HG03066 (cell line): Measurements from ENCODE around the gene FSCN2.

Experiments used
- ATAC-seq: cut with Tn5 transposase; IDR thresholded peaks from one replicate; pipeline ENCODE4 v1.9.1; 2021; ENCODE audit warnings: low read depth; ENCODE audit not compliant: unreplicated experiment

The FSCN2 gene

DNA sequence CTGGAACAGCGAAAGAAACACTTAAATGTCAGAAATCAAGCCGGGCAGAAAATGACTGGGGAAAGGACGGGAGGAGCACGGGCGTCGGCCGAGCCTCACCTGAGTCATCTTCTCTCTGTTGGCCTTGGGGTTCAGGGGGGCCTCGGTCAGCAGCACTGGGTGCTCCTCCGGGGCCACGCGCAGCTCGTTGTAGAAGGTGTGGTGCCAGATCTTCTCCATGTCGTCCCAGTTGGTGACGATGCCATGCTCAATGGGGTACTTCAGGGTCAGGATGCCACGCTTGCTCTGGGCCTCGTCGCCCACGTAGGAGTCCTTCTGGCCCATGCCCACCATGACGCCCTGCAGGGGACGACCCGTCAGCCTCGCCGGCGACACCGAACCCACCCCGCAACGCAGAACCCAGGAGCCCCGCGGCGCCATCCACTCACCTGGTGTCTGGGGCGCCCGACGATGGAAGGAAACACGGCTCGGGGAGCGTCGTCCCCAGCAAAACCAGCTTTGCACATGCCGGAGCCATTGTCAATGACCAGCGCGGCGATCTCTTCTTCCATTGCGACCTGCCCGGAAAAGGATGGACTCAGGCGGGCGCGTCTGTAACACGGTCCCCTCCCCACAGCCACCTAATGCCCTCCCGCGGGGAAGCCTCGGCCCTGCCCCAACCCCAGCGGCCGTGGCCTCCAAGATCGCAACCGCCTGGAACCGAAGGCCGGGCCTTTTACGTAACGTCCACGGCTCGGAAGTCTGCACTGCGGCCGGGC lies 16.2 kb upstream of the FSCN2 start:
- no peak for ATAC-seq

DNA sequence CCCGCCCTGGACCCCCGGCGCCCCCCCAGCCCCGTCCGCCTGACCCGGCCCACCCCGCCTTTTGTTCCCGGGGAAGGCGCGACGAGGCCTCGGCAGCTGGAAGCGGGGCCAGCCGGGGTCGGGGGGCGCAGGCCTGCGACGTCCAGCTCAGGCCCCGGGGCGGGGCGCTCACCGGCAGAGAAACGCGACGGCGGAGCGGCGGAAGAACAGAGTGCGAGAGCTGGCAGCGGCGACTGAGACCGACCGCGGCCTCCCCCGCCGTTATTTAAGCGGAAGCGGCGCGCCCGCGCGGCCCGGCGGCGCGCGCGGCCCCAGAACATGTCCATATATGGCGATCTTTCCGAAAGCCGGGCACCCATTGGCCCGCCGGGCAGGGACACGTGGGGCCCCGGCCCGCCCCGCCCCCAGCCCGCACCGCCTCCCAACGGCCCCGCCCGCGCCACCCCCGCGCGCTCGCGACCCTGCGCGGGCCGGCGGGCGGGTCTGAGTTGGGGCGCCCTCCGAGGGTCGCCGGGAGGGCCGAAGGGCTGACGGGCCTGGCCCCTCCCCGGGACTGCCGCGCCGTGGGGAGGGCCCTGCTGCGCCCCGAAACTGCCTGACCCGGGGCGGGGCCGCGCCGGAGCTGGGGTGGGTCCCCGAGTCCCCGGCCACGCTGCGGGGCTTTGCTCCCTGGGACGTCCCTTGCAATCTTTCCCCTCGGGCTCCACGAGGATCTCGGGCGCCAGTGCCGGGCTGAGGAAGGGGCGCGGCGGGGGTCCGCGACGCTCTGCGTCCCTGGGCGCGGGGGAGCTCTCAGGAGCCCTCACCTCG lies 15.4 kb upstream of the FSCN2 start, which contains the start of gene ACTG1:
ACTG1 (minus strand) TSS at position 238 of the 810 bp plus-strand sequence. CDS start 445 bp downstream, outside the sequence.
- peak; percentile 36 for ATAC-seq

DNA sequence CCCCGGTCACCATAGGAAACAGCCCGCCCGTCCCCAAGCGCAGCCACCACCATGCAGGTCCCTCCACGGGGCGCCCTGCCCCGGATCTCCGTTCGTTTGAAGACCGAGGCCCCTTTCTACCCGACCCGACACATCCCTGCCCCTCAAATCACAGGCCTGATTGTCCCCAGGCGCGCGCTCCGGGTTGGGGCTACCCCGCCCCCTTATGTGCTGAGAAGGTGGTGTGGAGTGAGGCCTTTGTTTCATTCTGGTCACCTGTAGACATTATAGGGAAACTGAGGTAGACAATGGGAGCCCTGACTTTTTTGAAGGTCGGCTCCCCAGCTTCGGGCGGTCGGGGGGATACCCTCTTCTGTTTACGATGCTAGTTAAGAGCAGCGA lies 14.8 kb upstream of the FSCN2 start:
- ATAC-seq = no peak

DNA sequence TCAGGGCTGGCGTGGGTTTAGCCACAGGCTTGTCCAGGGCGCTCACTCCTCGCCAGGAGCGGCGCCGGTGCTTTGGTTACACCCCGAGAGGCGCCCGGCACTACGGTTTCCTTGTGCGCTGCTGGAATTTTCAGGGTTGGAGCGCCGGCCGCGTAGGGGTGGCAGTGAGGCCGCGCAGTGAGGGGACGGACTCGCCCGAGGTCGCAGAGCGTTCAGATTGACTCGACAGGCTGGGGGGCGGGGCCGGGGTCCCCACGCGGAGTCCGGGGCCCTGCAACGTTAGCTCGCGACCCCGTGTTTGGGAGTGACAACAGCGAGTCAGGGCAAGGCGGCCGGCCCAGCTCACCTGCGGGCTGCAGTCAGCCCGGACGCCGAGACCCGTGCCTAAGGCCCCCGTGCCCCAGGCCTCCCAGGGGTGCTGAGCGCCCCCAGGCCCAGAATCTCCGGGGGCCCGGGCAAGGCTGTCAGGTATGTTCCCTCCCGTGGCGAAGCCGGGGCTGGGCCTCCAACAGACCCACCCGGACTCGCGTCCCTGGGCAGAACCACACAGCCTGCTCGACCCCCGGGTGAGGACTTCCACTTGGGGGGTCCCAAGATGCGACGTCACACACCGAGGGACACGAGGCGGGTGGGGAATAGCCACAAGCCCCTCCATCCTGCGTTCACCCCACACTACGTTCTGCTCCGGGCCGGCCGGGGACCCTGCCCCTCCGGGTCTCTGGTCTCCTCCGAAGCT lies 14.3 kb upstream of the FSCN2 start:
- ATAC-seq = no peak

DNA sequence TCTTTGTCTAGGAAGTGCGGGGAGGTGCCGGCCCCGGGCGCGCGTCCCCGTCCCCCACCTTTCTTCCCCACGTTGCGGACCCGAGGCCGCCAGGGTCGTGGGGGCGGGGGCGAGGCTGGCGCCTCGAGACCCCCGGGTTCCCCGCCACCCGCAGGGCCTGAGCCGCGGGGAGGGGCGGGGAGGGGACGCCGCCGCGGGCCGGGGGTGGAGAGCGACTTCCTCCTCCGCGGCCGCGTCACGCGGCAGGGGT lies 13.8 kb upstream of the FSCN2 start:
- ATAC-seq = no peak

DNA sequence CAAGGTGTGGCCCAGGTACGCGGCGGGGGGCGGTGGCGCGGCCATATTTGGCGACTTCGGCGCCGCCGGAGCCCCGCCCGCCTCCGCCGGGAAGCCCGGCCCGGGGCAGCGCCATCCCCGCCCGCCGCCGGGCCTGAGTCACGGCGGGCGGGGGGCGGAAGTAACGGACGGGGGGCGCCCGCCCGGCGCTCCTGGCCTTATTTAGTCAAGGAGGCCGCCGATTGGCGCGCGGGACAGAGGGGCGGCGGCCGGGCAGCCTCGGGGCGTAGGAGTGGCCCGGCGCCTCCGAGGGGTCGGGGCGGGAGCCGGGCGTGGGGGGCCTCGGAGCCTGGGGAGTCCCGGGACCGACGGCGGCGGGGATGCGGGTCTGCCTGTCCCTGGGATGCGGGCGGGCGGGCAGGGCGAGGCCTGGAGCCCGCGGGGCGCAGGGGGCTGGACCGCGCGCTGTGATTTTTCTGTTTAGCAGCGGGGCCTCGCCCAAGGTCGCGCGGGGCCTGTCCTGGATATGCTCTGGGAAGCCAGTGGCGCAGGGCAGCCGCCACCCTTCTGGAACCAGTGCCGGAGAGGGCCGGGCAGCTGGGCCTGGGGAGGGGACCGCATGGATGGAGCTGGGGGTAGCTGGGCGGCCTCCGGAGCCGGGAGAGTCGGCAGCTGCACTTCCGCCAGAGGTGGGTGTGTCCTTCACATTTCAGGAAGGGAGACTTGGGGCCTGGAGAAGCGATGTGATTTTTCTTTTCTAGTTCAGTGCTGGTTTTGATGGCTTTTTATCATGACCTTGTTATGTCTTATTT lies 13.2 kb upstream of the FSCN2 start:
- ATAC-seq = no peak

DNA sequence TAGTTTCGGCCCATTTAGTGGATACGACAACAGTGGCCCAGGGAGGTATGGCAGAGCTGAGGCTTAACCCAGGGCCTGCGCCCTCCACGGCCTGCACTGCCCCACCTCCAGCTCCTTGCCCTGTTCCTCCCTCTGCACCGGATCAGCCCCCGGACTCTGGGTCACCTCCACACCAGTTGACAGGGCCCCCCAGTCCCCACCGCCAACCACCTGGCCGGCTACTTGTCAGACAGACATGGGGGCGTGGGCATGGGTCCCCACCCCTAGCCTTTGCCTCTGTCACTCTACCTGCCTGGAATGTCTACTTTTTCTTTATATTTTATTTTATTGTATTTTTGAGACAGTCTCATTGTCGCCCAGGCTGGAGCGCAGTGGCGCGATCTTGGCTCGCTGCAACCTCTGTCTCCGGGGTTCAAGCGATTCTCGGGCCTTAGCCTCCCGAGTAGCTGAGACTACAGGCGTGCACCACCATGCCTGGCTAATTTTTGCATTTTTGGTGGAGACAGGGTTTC lies 12.6 kb upstream of the FSCN2 start:
- no peak for ATAC-seq

DNA sequence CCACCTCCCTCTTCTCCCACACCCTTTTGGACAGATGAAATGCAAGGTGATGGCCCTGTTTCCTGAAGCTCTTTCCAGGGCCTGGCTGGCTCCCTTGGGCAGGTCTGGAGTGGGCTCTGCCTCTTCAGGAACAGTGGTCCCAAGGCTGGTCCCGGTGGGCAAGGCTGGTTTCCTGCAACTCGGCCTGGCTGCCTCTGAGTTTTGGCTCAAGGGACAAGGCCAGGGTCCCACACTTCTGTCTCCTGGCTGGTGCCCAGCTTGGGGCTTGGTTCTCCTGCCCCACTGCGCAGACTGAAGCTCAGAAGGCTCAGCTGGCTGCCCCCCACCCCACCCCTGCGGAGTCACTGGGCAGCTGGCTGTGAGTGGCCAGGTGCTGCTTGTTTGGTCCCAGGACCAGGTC lies 11.7 kb upstream of the FSCN2 start:
- ATAC-seq = no peak

DNA sequence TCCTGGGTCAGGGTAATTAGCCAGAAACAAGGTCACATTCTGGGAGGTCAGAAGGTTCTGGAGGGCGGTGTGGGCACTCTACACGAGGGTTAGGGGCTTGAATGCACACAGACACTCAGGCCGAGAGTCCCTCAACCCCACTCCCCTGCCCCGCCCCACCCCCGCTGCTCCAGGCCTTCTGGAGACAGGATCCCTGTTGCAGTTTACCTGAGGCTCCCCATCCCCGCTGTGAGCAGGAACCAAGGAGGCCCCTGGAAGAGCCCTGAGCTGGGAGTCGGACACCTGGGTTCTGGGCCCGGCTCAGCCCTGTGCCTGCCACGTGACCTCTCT lies 11.2 kb upstream of the FSCN2 start:
- no peak for ATAC-seq

DNA sequence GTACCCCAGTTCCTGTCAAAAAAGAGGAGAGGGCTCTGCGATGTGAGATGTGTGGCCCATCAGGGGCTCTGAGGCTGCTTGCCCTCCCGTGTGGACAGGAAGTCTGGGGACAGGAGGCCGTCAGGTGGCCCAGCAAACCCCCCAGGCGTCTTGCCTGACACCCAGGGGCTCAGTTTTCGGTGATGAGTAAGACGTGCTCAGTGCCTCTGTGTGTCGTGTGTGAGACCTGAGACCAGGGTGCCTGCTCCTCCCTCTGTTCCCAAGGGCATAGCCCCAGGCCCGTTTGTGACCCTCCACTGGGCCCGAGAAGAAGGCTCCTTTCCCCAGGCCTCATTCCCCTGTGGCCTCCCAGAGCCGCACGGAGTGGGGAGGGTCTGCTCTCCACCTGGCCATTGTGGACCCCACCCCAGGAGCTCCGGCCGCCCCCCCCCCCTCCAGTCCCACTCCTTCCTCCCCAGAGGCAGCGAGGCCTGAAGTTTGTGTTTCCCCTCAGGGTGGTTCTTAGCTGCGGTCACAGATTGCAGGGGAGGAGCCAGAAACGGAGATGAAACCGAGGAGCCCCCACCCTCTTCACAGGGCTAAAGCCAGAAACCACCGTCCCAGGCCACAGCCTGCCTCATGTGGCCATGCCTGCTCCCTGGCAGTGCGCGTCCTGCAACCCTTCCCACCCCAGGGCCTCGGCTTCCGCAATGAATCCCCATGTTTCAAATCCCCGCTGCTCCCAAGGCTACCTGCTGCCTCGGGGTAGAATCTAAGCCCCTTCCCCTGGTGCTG lies 10.7 kb upstream of the FSCN2 start:
- peak; percentile 31 for ATAC-seq

DNA sequence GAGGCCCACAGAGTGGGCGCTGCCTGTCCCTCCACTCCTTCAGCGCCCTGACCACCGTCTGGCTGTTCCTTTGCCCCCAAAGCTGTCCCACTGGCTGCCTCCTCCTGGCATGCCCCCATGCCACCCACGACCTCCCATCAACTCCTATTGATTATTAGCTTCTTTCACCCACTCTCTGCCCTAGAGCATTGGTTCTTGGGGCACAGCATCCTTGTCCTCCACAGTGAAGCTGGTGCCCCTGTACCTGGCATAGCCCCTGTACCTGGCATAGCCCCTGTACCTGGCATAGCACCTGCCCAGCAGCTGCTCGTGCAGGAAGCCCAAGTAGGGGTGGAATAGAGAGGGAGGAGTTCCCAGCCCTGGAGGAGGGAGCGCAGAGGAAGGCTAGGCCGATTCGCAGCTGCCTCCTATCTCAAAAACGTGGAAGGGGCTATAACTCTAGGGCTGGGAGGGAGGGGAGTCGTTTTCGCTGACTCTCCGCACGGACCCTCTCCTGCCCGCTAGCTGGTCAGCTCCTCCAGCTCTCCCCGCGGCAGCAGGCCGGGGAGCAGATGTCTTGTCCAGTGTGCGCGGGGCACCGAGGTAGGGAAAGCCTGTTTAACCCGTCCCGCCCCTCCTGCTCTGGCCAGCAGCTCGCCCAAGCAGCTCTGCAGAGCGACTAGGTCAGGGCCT lies 9.9 kb upstream of the FSCN2 start:
- ATAC-seq = no peak

DNA sequence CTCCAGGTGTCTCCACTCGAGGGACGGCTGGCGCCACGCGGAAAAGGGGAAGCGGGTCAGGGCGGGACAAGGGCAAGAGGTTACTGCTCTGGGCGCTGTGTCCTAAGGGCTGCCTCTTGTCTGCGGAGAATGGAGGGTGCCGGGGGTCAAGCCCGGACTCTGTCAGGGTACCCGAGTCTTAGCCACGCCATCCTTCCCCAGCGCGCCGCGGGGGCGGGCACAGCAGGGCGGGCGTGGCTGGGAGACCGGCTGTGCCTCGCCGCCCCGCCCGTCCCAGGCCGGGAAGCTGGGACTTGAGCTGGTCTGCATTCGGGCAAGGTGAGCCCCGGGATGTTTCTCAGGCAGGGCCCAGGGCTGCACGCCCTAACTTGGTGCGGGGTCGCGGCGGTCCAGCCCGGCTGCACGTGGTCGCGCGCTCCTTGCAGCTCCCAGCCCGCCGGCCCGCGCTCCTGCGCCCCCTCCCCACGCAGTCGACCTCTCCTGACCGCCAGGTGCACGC lies 9.3 kb upstream of the FSCN2 start:
- no peak for ATAC-seq

DNA sequence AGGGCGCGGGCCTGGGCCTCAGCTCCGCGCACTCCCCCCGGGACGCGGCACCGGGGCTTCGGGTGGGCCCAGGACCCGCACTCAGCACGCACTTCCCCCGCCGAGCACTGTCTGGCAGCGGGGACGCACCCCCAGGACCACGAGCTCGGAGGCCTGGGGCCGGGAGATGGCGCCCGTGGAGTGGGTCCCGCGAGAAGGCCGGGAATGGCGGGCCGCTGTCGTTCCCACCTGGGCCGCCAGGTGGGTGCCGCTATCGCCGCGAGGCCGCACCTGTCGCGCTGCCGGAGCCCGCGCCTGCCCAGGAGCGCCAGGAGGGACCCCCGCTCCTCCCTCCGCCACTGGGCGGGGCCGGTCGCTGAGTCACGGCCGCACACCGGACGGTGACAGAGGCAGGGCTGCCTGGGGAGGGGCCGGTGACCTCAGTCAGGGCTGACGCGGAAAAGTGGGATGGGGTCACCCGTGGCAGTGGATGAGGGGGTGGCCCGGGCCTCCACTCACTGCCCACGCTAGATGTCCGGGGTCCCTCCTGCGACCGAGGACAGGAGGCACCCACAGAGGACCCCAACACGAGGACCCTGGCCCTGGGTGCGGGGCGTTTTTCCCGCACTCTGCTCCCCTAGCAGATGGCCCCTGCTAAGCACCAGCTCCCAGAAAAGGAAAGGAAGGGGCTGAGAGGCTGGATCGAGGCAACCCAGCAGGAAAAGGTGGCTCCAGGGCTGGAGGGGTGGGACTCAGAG lies 8.7 kb upstream of the FSCN2 start:
- no peak for ATAC-seq

DNA sequence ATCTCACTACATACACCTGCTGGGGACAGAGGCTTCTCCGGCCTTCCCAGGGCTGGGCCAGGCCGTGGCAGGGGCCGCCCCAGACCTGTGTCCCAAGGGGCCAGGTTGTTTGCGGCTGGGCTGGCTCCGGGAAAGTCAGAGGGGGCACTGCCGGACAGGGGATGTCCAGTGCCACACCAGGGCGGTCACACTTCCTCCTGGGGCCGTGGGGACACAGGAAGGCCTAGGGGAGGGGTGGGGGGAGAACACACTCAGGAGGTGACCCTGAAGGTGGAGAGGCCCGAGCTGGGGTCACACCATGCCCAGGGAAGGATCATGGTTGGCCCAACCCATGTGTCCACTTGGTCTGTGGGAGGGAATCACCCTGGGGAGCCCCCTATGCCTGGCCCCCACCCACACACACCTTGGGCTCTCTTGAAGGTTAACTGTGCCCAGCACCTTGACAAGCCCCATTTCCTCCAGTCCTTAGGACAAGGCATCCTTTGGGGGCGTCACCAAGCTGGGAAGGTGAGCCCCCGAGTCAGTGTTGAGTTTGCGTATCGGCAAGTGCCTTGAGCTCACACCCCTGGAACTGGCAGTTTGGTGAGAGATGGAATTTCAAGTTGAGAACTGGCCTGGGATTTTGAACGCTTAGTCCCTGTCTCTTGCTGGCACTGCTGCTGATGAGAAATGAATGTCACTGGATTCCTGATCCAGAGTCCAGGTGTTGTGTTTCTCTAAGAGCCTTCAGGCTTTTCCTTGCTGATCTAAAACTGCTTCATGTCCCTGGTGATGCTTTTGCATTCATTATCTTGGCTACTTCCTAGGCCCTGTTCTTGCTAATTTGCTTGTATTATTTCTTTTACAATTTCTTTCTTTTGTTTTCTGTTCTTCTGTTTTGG lies 7.9 kb upstream of the FSCN2 start:
- no peak for ATAC-seq

DNA sequence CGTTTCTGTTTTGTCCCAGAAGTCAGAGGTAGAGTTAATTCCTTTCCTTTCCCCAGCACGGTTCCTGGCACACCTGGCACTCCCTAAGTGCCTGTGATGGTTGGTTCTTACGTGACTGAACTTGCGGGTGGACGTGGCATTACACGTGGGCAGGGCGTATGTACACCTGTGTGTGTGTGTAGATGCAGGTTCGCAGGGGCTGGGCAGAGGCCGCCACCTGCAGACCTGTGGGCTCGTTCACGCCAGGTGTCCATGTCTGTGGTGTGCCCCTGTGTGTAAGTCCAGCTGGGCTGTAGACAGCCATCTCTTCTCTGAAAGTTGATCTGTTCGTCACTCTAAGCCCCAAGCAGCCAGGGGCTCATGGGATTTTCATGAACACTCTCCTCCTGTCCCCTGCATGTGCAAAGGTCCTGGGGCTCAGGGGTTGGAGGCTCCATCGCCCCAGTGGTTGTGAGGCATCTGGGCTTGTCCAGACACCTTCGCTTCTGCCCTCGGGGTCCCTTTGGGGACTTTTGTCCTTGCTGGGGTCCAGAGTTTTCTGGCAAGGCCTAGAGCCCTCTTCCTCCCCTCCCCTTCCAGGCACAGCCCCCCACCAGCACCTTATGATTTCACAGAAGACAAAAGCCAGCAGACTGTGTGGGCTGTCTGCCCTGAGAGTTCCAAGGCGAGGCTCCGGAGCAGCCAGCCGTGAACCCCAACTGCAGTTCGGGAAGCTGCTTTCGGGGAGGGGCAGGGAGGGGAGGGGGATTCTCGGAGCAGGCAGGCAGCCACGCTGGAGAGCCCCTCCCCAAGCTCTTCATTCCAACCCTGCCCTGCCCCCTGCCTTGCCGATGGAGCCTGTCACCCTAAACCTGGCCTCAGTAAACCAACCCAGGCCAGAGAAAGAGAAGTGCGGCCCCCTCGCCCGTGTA lies 5.4 kb upstream of the FSCN2 start:
- ATAC-seq = no peak

DNA sequence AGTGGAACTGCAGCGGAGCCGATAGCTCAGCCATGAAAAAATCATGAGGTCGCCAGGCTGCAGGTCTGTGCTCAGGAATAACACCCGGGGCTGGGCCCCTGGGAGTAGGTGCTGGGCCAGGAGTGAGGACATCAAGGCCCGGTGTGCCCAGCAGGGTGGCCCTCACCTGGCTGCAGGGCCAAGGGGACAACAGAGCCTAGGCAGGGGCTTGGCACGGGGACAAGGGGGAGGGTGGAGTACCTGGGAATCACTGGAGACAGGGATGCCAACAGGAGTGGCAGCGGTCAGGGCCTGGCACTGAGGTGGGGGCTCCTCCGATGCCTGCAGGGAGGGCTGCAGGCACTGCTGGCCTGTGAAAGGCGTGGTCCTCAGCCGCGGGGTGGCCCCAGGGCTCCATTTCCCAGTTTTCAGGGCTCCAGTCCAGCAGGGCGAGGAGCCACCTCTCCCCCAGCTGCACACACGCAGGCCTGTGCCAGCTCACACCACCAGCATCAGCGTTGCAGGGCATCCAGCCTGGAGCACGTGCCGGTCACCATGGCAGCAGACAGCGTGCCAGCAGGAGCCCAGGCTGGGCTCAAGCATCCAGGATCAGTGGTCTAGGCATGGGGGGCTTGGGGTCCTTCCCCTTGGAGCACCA lies 4.7 kb upstream of the FSCN2 start:
- ATAC-seq = no peak
